ENCODE data around the gene OVCH2.
"Not testable (repeated sequence)": the region's sequence is repeated elsewhere in the genome, so short reads cannot be mapped to it uniquely, and the experiment has no call there.

The OVCH2 gene

GRCh38 chr11:7671347-7672215 is 34.7 kb downstream of the OVCH2 start:
- DNase-seq: no peak

- DNase-seq: no peak
Observed at GRCh38 chr11:7670641-7671040, 35.6 kb downstream of the OVCH2 start.

DNA sequence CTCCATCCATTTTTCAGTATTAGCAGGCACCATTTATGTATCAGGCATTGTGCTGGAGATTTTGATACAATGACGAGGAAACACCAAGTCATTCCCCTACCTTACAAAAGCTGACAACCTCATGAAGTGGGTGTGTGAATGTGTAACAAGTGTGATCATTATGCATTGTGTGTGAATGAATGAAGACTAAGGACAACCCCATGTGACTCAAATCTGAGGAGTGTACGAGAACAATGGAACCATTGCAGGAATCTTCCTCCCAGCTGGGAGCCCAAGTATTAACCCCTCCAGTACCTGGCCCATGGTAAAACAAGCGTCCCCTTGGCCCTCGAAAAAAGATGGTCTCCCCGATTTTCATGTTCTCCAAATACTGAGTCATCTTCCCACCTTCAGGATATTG is 37.4 kb downstream of the OVCH2 start:
- DNase-seq: no peak

DNA sequence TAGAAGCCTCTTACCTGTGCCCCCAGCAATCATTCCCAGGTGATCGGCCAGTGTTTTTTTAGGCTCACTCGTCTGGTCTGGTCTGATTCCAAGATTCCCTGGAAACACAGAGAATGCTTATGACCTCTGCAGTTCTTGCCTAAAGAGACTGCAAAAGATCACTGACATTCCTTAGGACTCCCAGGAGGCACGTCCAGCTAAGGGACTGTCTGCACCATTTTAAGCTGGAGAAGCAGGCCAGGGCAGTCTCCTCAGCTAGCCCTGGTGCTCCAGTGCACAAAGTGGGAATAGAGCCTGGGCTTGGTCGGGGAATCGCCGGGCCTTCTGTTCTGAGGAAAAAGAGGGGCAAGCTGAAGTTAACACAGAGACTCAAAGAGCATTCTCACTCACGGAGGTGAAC is 37.8 kb downstream of the OVCH2 start:
- no peak for DNase-seq

DNA sequence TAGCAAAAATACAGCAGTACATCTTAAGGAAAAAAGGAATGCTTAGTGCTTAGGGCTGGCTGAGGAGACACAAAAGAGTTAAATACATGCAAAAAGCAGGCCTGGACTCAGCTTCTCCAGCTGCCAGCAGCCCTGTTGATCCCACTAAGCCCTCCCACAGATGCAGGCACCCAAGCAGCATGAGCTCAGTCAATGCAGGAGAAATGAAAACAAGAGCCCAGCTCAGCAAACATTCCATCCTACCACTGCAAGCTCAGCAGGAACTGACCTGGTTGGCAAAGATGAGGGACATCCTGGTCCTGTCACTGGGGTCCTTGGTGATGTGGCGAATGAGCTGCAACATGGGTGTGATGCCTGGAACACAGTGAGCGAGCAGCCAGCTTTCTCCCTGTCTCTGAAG is 38.8 kb downstream of the OVCH2 start:
- DNase-seq: no peak

GRCh38 chr11:7666292-7666866 is 39.9 kb downstream of the OVCH2 start:
- no peak for DNase-seq

DNA sequence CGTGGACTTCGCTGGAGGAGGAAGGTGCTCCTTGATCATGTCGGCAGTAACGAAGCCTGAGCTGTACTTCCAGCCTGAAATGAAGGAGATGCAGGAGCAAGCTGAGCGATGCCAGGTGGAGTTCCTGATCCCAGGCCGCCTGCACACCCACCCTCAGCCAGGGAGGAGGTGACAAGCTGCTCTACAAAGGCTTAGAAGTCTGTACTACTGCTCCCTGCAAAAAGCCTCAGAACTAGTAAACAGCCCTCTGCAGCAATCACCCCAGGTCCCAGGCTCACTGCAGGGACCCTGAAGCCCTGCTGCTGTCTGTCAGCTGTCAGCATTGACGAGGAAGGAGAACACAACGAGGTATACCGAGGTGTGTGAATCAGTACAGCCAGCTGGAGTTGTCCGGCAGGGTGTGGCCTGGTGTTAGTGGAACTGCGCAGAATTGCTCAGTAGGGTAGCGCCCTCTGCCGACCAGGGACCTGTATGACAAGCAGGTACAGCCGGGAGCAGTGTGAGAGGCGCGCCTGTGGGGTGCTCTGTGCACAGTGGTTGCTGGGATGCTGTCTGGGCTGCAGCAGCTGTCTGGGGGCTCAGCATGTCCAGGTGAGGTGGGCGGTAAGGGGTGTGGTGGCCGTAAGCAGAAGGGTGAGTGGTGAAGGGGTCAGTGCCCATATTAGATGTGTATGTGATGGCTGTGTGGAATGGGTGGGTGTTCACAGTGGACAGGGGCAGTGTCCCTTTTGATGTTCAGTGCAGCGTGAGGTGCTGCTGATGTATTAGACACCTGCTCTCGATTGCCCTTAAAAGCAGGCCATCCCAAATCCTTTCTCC is 40.6 kb downstream of the OVCH2 start:
- no peak for DNase-seq

- no peak for DNase-seq
Observed at GRCh38 chr11:7664867-7665266, 41.4 kb downstream of the OVCH2 start.

DNA sequence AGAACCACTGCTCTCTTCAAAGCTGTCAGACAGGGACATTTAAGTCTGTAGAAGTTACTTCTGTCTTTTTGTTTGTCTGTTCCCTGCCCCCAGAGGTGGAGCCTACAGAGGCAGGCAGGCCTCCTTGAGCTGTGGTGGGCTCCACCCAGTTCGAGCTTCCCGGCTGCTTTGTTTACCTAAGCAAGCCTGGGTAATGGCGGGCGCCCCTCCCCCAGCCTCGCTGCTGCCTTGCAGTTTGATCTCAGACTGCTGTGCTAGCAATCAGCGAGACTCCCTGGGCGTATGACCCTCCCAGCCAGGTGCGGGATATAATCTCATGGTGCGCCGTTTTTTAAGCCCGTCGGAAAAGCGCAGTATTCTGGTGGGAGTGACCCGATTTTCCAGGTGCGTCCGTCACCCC is 42.7 kb downstream of the OVCH2 start:
- not testable (repeated sequence) for DNase-seq

DNA sequence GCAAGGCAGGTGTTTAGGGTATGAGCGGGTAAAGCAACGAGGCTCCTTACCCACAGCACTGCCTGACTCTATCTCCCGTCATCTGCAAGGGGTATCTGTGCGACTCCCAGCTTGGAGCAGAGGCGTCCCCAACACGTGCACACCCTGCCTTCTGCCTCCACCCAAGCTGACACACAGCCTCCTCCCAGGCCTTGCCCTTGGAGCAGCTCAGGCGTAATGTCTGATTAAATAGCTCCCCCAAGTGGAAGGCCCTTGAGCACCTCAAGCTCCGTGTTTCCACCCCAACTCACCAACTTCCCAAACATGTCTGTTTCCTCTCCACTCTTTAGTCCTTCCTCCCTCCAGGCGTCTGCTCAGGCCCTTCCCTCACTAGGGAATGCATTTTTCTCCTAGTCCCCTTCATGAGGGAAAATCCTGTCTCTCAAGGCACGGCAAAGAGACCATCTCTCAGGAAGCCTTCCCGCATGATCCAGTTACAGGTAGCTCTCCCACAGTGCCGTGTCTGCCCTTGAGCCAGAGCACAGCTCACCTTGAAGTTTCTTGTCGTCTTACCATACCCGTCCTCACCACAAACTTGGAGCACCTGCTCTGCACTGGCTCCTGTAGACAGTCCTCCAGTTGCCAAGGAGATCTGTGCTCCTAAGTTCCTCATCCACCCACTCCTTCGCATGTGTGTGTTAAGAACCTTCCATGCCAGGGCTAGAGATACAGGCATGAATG is 48.8 kb downstream of the OVCH2 start:
- no peak for DNase-seq

- DNase-seq: no peak
Observed at GRCh38 chr11:7656704-7657103, 49.6 kb downstream of the OVCH2 start.

DNA sequence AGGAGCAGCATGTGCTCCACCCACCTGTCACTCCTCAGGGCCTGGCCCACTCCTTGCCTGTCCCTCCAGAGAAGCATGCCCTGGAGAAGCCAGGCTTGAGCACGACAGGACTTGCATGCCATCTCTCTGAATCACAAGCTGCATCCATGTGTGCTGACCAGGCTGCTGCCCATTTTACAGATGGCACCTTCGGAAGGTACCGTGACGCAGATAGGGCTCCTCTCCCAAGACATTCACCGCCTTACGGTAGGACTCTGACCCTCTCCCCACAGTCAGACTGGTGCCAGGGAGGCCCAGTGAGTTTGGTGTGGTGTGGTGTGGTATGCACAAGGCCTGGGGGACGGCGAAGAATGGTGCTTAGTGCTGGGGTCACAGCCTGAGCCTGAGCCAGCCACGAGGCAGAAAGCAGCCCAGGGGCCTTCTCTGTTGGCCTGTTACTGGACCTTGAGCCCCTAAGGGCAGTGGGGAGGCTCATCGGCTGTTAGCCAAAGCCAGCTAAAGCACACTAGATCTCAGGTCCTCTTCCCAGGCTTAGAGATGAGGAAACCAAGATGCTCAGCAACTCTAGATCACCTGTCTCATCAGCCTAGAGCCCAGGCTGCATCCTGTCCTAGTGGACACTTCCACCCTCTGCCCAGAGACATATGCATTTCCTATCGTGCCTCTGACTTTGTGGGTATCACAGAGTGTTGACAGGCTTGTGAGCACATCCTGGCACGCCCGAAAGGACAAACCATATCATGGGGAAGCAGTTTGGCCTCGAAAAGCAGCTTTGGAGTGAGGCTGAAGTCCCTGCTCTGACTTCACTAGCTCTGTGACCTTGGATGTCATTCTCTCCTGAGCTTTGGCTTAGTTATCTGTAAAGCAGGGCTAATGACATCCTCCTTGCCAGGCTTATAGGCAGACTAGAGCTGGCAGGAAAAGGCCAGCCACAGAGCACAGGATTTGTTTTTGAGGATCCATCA is 50.7 kb downstream of the OVCH2 start:
- DNase-seq: no peak

GRCh38 chr11:7654195-7654705 is 52.0 kb downstream of the OVCH2 start:
- no peak for DNase-seq

DNA sequence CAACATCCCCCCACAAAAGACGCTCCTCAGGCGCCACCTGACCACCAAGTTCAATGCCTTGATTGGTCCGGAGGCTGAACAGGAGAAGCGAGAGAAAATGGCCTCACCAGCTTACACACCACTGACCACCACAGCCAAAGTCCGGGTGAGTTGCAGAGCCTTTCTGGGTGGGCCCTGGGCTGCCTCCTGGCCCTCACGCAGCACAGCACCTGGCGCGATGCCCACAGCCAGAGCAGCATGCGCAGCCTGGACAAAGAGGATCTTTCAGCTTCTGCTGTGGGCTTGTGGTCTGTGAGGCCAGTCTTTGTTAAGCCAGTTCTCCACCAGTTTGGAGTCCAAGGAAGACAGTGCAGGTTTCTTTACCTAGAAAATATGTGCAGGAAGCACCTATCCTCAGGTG is 54.6 kb downstream of the OVCH2 start:
- no peak for DNase-seq

- no peak for DNase-seq
Observed at GRCh38 chr11:7651140-7651551, 55.1 kb downstream of the OVCH2 start.

GRCh38 chr11:7648264-7648663 is 58.0 kb downstream of the OVCH2 start:
- DNase-seq: no peak

DNA sequence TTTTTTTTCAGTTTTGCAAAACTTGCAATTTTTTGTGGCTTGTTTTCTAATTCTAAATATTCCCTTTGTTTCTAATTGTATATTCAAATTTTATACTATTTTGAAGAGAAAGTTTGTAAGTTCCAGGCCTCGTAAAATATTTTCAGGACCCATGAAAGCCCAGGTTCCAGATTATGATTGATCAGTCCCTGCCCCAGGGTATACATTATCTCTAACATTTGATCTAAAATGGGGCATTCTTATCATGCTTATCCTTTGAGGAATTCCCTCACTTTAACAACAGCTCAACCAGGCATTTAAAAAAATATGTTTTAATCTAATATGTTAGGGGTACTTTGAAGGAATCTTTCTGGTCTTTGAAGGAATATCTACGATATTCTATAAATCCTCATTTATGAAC is 59.4 kb downstream of the OVCH2 start:
- no peak for DNase-seq

DNA sequence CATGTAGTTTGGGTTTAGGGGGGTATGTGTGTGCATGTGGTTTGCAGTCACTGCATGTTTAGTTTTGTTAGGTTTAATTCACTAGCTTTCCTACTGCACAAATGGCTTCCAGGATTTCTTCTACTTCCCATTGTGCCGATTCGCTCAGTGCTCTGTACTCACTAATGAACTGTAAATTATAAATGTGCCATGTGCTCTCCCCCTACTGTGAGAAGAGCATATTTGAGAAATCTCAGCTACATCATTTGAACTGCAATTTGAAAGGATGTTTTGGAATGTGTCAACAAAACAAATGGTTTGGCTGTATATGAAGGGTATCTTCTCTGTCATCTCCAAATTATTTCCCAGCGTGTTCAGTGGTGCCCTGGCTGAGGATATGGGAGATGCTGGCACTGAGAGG is 61.1 kb downstream of the OVCH2 start:
- no peak for DNase-seq

DNA sequence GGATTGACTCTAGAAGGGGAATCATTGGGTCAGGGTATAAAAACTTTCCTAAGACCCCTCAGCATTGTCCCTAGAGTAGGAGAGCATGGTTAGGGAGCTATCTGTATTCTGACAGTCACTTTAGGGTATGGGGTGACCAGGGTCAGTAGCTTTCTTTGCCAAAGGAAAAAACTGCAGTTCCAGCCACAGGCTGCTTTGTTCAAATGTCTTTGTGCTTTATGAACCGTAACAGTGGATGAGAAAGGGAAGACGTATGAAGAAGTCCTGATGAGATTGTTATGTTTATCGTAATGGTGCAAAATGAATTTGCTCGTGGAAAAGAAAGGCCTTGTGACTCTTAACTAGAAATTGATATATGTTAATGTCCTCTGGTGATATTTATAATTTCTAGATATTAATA is 63.0 kb downstream of the OVCH2 start:
- DNase-seq: no peak

DNA sequence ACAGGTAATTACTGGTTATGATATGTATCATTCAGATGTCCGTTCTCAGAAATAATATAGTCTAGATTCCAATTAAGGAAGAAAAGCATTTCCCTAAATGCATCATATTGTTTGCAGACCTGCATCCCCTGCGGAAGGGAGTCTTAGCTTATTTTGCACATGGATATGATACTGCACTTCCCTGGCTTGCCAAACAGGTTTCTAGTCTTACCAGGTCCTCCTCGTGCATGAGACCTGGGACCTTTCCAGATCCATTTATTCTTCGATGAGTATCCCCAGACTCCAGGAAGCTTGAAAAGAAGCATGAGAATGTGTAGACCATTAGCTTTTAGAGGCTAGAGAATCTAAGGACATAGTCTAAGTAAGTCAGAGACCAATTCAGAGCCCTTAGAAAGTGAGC is 63.5 kb downstream of the OVCH2 start:
- DNase-seq: no peak

DNA sequence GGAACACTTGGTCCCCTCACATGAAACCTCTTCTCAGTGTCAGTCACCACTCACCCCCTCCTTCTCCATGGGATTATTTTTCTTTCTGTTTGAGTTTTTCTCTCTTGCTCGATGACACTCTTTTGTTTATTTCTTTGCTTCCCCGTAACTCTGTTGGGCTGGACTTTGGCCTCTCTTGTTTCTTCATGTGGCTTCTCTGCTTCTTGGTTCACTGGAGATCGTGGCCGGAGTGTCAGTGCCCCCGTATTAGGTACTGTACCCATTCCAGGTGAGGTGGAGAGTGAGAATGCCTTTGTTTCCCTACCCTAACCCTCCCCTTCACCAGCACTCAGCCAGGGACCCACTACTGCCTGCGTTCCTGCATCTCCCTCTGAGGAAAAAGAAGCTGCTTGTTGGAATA is 65.5 kb downstream of the OVCH2 start:
- DNase-seq: no peak

- DNase-seq: peak; percentile 54
Observed at GRCh38 chr11:7639643-7640025, 66.6 kb downstream of the OVCH2 start.
